Left lobe of liver (tissue), 2 donors: Measurements from ENCODE around the gene DRC3. TPM values are rescaled to one million over a fixed set of nuclear protein-coding genes. Genes with fewer than 3 reads are reported as not detected.
"Not testable (repeated sequence)": the region's sequence is repeated elsewhere in the genome, so short reads cannot be mapped to it uniquely, and the experiment has no call there.

ENCODE experiments used
- ATAC-seq: fragments of 200-7000 bp; cut with Tn5 transposase; one replicate; pipeline ENCODE4 v1.9.1; 2020; ENCODE audit warnings: mild to moderate bottlenecking, moderate library complexity
- DNase-seq: peaks from one replicate; pipeline ENCODE4 v3.0.0-alpha.2; 2020; ENCODE audit warnings: low spot score
- total RNA-seq: library from RNA; stranded (reverse); gene quantifications from one replicate; pipeline ENCODE4 v1.2.1, GENCODE V29; 2021
- donor health status: DM: no; HTN: no; CAD: no; lungs with moderate emphysema.
- donor health status: DM: no; HTN: yes; CAD: no.

DRC3 gene
- total RNA-seq, 1 donor from 2014 or later: 1.3 TPM

- ATAC-seq (no peak), DNase-seq (no peak)
Measured at GRCh38 chr17:17988427-17988945, 15.8 kb downstream of the DRC3 start.

- DNase-seq (no peak), ATAC-seq (no peak)
Measured at GRCh38 chr17:17989081-17989480, 16.4 kb downstream of the DRC3 start.

- ATAC-seq (no peak), DNase-seq (no peak)
Measured at GRCh38 chr17:17989618-17990017, 17.0 kb downstream of the DRC3 start.

GRCh38 chr17:17990282-17990681 is 17.6 kb downstream of the DRC3 start:
- no peak for ATAC-seq
- DNase-seq: no peak

GRCh38 chr17:17993366-17993765 is 20.7 kb downstream of the DRC3 start:
- no peak for ATAC-seq
- DNase-seq: no peak

- DNase-seq: no peak
- no peak for ATAC-seq
Measured at GRCh38 chr17:17993852-17994251, 21.2 kb downstream of the DRC3 start.

- ATAC-seq (peak; percentile 85), DNase-seq (no peak)
Measured at GRCh38 chr17:17994271-17995069, 21.8 kb downstream of the DRC3 start.

- ATAC-seq, DNase-seq: not testable (repeated sequence)
Measured at GRCh38 chr17:17995887-17996286, 23.2 kb downstream of the DRC3 start.

GRCh38 chr17:17998934-17999333 is 26.3 kb downstream of the DRC3 start:
- ATAC-seq (no peak), DNase-seq (no peak)

- no peak for ATAC-seq
- DNase-seq: no peak
Measured at GRCh38 chr17:17999364-18000029, 26.8 kb downstream of the DRC3 start.

GRCh38 chr17:18000030-18000408 is 27.4 kb downstream of the DRC3 start:
- peak; percentile 13 for ATAC-seq
- no peak for DNase-seq

- ATAC-seq: no peak
- no peak for DNase-seq
Measured at GRCh38 chr17:18002171-18002570, 29.5 kb downstream of the DRC3 start.

- DNase-seq: no peak
- no peak for ATAC-seq
Measured at GRCh38 chr17:18004345-18004744, 31.7 kb downstream of the DRC3 start.

GRCh38 chr17:18004884-18005305 is 32.2 kb downstream of the DRC3 start:
- ATAC-seq: peak; percentile 60
- no peak for DNase-seq

GRCh38 chr17:18005496-18005895 is 32.8 kb downstream of the DRC3 start:
- ATAC-seq: no peak
- DNase-seq: no peak

GRCh38 chr17:18006495-18007239 is 34.0 kb downstream of the DRC3 start:
- no peak for ATAC-seq

GRCh38 chr17:18008496-18009268 is 36.0 kb downstream of the DRC3 start:
- ATAC-seq: no peak
- DNase-seq: no peak

More at GRCh38 chr17:18006495-18007239, 34.0 kb downstream of the DRC3 start:
- DNase-seq: no peak

GRCh38 chr17:18009609-18010420 is 37.2 kb downstream of the DRC3 start:
- DNase-seq: no peak
- no peak for ATAC-seq

- ATAC-seq (no peak), DNase-seq (no peak)
Measured at GRCh38 chr17:18011286-18011685, 38.6 kb downstream of the DRC3 start.

GRCh38 chr17:18014006-18014405 is 41.3 kb downstream of the DRC3 start:
- DNase-seq (no peak), ATAC-seq (no peak)
